BLaER1 (cell line): ENCODE results near the gene WBP2NL.

Experiments
- H3K27ac ChIP-seq: shearing (Covaris generic); formaldehyde crosslinking; 2 replicates; pipeline ENCODE4 v1.8.1; 2022
- H3K27me3 ChIP-seq: shearing (Covaris generic); formaldehyde crosslinking; 2 replicates; pipeline ENCODE4 v1.8.1; 2022
- H3K36me3 ChIP-seq: shearing (Covaris generic); formaldehyde crosslinking; 2 replicates; pipeline ENCODE4 v1.8.1; 2022
- H3K4me1 ChIP-seq: shearing (Covaris generic); formaldehyde crosslinking; 2 replicates; pipeline ENCODE4 v1.8.1; 2022
- H3K4me2 ChIP-seq: shearing (Covaris generic); formaldehyde crosslinking; 2 replicates; pipeline ENCODE4 v1.8.1; 2022
- H3K4me3 ChIP-seq: shearing (Covaris generic); formaldehyde crosslinking; 2 replicates; pipeline ENCODE4 v1.8.1; 2022
- H3K9ac ChIP-seq: shearing (Covaris generic); formaldehyde crosslinking; 2 replicates; pipeline ENCODE4 v1.8.1; 2022
- H3K9me3 ChIP-seq: shearing (Covaris generic); formaldehyde crosslinking; 2 replicates; pipeline ENCODE4 v1.8.1; 2022
- H4K20me1 ChIP-seq: shearing (Covaris generic); formaldehyde crosslinking; 2 replicates; pipeline ENCODE4 v1.8.1; 2022
- Cebpa-rat ChIP-seq: shearing (Covaris generic); IDR thresholded peaks from 2 replicates; pipeline ENCODE4 v1.8.1; 2022

The WBP2NL gene

GRCh38 chr22:41995211-41995610, 3.4 kb upstream of the WBP2NL start:
- H3K4me2 ChIP-seq: no peak overlapping the region
- no peaks in the 10 kb centered on the region for H3K4me1 ChIP-seq
- H3K4me3 ChIP-seq: no peak overlapping the region
- no peak overlapping the region for H3K27ac ChIP-seq
- H3K36me3 ChIP-seq: peaks cover 48% of the 10 kb centered on the region
- TF ChIP-seq Cebpa-rat: no peak
- H3K9me3 ChIP-seq: peaks cover 5% of the 10 kb centered on the region
- no peak overlapping the region for H3K9ac ChIP-seq
- no peaks in the 10 kb centered on the region for H4K20me1 ChIP-seq
- H3K27me3 ChIP-seq: no peaks in the 10 kb centered on the region

- H3K4me2 ChIP-seq: no peak overlapping the region
- H3K9ac ChIP-seq: no peak overlapping the region
- H3K27me3 ChIP-seq: no peaks in the 10 kb centered on the region
- H4K20me1 ChIP-seq: no peaks in the 10 kb centered on the region
- no peak overlapping the region for H3K4me3 ChIP-seq
- no peak overlapping the region for H3K27ac ChIP-seq
- peaks cover 5% of the 10 kb centered on the region for H3K9me3 ChIP-seq
- H3K36me3 ChIP-seq: peaks cover 37% of the 10 kb centered on the region
- no peak for TF ChIP-seq Cebpa-rat
- H3K4me1 ChIP-seq: no peaks in the 10 kb centered on the region
These were observed 1.8 kb upstream of the WBP2NL start for GRCh38 chr22:41996826-41997225.

GRCh38 chr22:42000466-42000865, 1.9 kb downstream of the WBP2NL start:
- H3K4me2 ChIP-seq: no peak overlapping the region
- TF ChIP-seq Cebpa-rat: no peak
- no peak overlapping the region for H3K9ac ChIP-seq

GRCh38 chr22:42001121-42001520, 2.5 kb downstream of the WBP2NL start:
- Histone ChIP-seq H3K4me3 (no peak overlapping the region), H3K4me1 (no peaks in the 10 kb centered on the region), H4K20me1 (no peaks in the 10 kb centered on the region), H3K27ac (no peak overlapping the region), H3K9me3 (peaks cover 12% of the 10 kb centered on the region), H3K4me2 (no peak overlapping the region), H3K27me3 (no peaks in the 10 kb centered on the region), H3K9ac (no peak overlapping the region), H3K36me3 (peaks cover 10% of the 10 kb centered on the region; the same call in 1 of the 2 replicates)
- no peak for TF ChIP-seq Cebpa-rat

More at GRCh38 chr22:42000466-42000865, 1.9 kb downstream of the WBP2NL start:
- Histone ChIP-seq H3K36me3 (peaks cover 10% of the 10 kb centered on the region; the same call in 1 of the 2 replicates), H3K4me1 (no peaks in the 10 kb centered on the region), H3K27me3 (no peaks in the 10 kb centered on the region), H4K20me1 (no peaks in the 10 kb centered on the region), H3K9me3 (peaks cover 6% of the 10 kb centered on the region), H3K27ac (no peak overlapping the region), H3K4me3 (no peak overlapping the region)

- H3K4me3 ChIP-seq: no peak overlapping the region
- no peaks in the 10 kb centered on the region for H4K20me1 ChIP-seq
These were observed 3.1 kb downstream of the WBP2NL start for GRCh38 chr22:42001706-42002105.

GRCh38 chr22:42007922-42008321, 9.3 kb downstream of the WBP2NL start:
- H3K36me3 ChIP-seq: no peaks in the 10 kb centered on the region
- H3K9ac ChIP-seq: no peak overlapping the region
- H3K4me2 ChIP-seq: no peak overlapping the region
- no peak overlapping the region for H3K27ac ChIP-seq
- no peak overlapping the region for H3K4me3 ChIP-seq
- no peaks in the 10 kb centered on the region for H3K4me1 ChIP-seq
- no peaks in the 10 kb centered on the region for H3K27me3 ChIP-seq
- H4K20me1 ChIP-seq: no peaks in the 10 kb centered on the region
- no peak for TF ChIP-seq Cebpa-rat
- peaks cover 41% of the 10 kb centered on the region for H3K9me3 ChIP-seq

More at GRCh38 chr22:42001706-42002105, 3.1 kb downstream of the WBP2NL start:
- no peaks in the 10 kb centered on the region for H3K27me3 ChIP-seq
- H3K27ac ChIP-seq: no peak overlapping the region
- peaks cover 12% of the 10 kb centered on the region for H3K9me3 ChIP-seq
- H3K36me3 ChIP-seq: peaks cover 7% of the 10 kb centered on the region; the same call in 1 of the 2 replicates
- no peaks in the 10 kb centered on the region for H3K4me1 ChIP-seq
- no peak overlapping the region for H3K9ac ChIP-seq
- TF ChIP-seq Cebpa-rat: no peak
- H3K4me2 ChIP-seq: no peak overlapping the region

- H3K27ac ChIP-seq: no peak overlapping the region
- no peak overlapping the region for H3K4me2 ChIP-seq
- H3K4me3 ChIP-seq: no peak overlapping the region
These were observed 12.2 kb downstream of the WBP2NL start for GRCh38 chr22:42010778-42011177.

GRCh38 chr22:42013385-42013784, 14.8 kb downstream of the WBP2NL start:
- H3K36me3 ChIP-seq: no peaks in the 10 kb centered on the region

More at GRCh38 chr22:42010778-42011177, 12.2 kb downstream of the WBP2NL start:
- no peaks in the 10 kb centered on the region for H4K20me1 ChIP-seq
- no peaks in the 10 kb centered on the region for H3K4me1 ChIP-seq
- peaks cover 37% of the 10 kb centered on the region for H3K9me3 ChIP-seq
- no peak for TF ChIP-seq Cebpa-rat
- H3K36me3 ChIP-seq: no peaks in the 10 kb centered on the region
- no peak overlapping the region for H3K9ac ChIP-seq
- H3K27me3 ChIP-seq: no peaks in the 10 kb centered on the region

GRCh38 chr22:42016111-42016510, 17.5 kb downstream of the WBP2NL start:
- H3K4me1 ChIP-seq: no peaks in the 10 kb centered on the region
- no peaks in the 10 kb centered on the region for H3K36me3 ChIP-seq
- no peak for TF ChIP-seq Cebpa-rat
- H3K27me3 ChIP-seq: no peaks in the 10 kb centered on the region
- H4K20me1 ChIP-seq: no peaks in the 10 kb centered on the region
- no peak overlapping the region for H3K9ac ChIP-seq
- H3K9me3 ChIP-seq: peaks cover 8% of the 10 kb centered on the region
- no peak overlapping the region for H3K27ac ChIP-seq
- H3K4me2 ChIP-seq: no peak overlapping the region
- no peak overlapping the region for H3K4me3 ChIP-seq

More at GRCh38 chr22:42013385-42013784, 14.8 kb downstream of the WBP2NL start:
- Histone ChIP-seq H3K9me3 (peaks cover 35% of the 10 kb centered on the region), H3K27me3 (no peaks in the 10 kb centered on the region), H3K27ac (no peak overlapping the region), H3K4me2 (no peak overlapping the region), H3K9ac (no peak overlapping the region), H3K4me1 (no peaks in the 10 kb centered on the region), H4K20me1 (no peaks in the 10 kb centered on the region), H3K4me3 (no peak overlapping the region)
- no peak for TF ChIP-seq Cebpa-rat

GRCh38 chr22:42018224-42018623, 19.6 kb downstream of the WBP2NL start:
- no peak for TF ChIP-seq Cebpa-rat
- no peaks in the 10 kb centered on the region for H3K4me1 ChIP-seq
- H3K27ac ChIP-seq: no peak overlapping the region
- H4K20me1 ChIP-seq: no peaks in the 10 kb centered on the region
- H3K9me3 ChIP-seq: no peaks in the 10 kb centered on the region
- no peak overlapping the region for H3K4me3 ChIP-seq
- H3K36me3 ChIP-seq: no peaks in the 10 kb centered on the region
- no peak overlapping the region for H3K9ac ChIP-seq
- H3K27me3 ChIP-seq: no peaks in the 10 kb centered on the region
- H3K4me2 ChIP-seq: no peak overlapping the region

GRCh38 chr22:42021571-42021970, 23.0 kb downstream of the WBP2NL start:
- Histone ChIP-seq H3K4me1 (no peaks in the 10 kb centered on the region), H4K20me1 (no peaks in the 10 kb centered on the region), H3K27ac (no peak overlapping the region), H3K4me2 (no peak overlapping the region), H3K36me3 (no peaks in the 10 kb centered on the region), H3K9me3 (no peaks in the 10 kb centered on the region), H3K27me3 (no peaks in the 10 kb centered on the region), H3K4me3 (no peak overlapping the region), H3K9ac (no peak overlapping the region)
- TF ChIP-seq Cebpa-rat: no peak
